Measurements from ENCODE around the gene WFS1. TPM values are rescaled to one million over a fixed set of nuclear protein-coding genes. Genes with fewer than 3 reads are reported as not detected.

WFS1 gene
- total and polyA plus RNA-seq, 2 of the 13 experiments (the other 11 are each of a cell fraction or from before 2014, with no cell fraction given): 39.1 to 42.2 TPM

- TF ChIP-seq SSRP1 (CRISPR knock-in tag; IDR thresholded peaks at IDR 0.05) (peak; percentile 78; the same call in 1 of the 2 replicates), HNF1A (IDR thresholded peaks at IDR 0.05; ENCODE audit: low read depth) (peak; percentile 91), HNF1A (CRISPR knock-in tag; IDR thresholded peaks at IDR 0.05; ENCODE audit: borderline replicate concordance) (peak; percentile 93), AGO2 (optimal IDR thresholded peaks at IDR 0.05; ENCODE audit: low read depth, low read length) (no peak), ARHGAP35 (CRISPR knock-in tag; IDR thresholded peaks at IDR 0.05; ENCODE audit: borderline replicate concordance) (peak; percentile 50; the same call in 1 of the 2 replicates), BRD4 (CRISPR knock-in tag; IDR thresholded peaks at IDR 0.05) (no peak), POLR2AphosphoS5 (IDR thresholded peaks at IDR 0.05; ENCODE audit: low read depth, low read length) (peak; percentile 77), ARID3A (IDR thresholded peaks at IDR 0.05; ENCODE audit: low read depth, low read length) (peak; percentile 38; the same call in 1 of the 2 replicates), MXI1 (IDR thresholded peaks at IDR 0.05; ENCODE audit: borderline replicate concordance, low read depth, low read length) (no peak), RARA (CRISPR knock-in tag; IDR thresholded peaks at IDR 0.05) (peak; percentile 76), MTA1 (CRISPR knock-in tag; IDR thresholded peaks at IDR 0.05; ENCODE audit: borderline replicate concordance) (peak; percentile 53; the same call in 1 of the 2 replicates), TBX2 (CRISPR knock-in tag; IDR thresholded peaks at IDR 0.05; ENCODE audit: borderline replicate concordance) (peak; percentile 53; the same call in 1 of the 2 replicates), ZNF589 (CRISPR knock-in tag; conservative IDR thresholded peaks at IDR 0.05) (peak; percentile 72), NONO (IDR thresholded peaks at IDR 0.05) (no peak), NONO (CRISPR knock-in tag; conservative IDR thresholded peaks at IDR 0.05) (peak; percentile 75), TAF1 (CRISPR knock-in tag; IDR thresholded peaks at IDR 0.05) (peak; percentile 40; the same call in 1 of the 2 replicates), ZBTB26 (CRISPR knock-in tag; IDR thresholded peaks at IDR 0.05; ENCODE audit: borderline replicate concordance) (no peak), TEAD3 (CRISPR knock-in tag; optimal IDR thresholded peaks at IDR 0.05; ENCODE audit: borderline replicate concordance) (peak; percentile 33), NFYB (CRISPR knock-in tag; IDR thresholded peaks at IDR 0.05) (no peak), ASH2L (IDR thresholded peaks at IDR 0.05; ENCODE audit: insufficient read length, low read depth, low read length) (peak; percentile 66)
- TF ChIP-seq, protein P1, sequence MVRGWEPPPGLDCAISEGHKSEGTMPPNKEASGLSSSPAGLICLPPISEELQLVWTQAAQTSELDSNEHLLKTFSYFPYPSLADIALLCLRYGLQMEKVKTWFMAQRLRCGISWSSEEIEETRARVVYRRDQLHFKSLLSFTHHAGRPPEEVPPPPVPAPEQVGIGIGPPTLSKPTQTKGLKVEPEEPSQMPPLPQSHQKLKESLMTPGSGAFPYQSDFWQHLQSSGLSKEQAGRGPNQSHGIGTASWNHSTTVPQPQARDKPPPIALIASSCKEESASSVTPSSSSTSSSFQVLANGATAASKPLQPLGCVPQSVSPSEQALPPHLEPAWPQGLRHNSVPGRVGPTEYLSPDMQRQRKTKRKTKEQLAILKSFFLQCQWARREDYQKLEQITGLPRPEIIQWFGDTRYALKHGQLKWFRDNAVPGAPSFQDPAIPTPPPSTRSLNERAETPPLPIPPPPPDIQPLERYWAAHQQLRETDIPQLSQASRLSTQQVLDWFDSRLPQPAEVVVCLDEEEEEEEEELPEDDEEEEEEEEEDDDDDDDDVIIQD (CRISPR knock-in tag; IDR thresholded peaks at IDR 0.05; ENCODE audit: low read depth): 0 out of 2 replicates have a peak, but pooled peaks have one; percentile 14
Measured at GRCh38 chr4:6322761-6323566, 53.3 kb downstream of the WFS1 start (continued).
